GM12873 (cell line): Measurements from ENCODE around the gene ENOPH1.

Experiments used
- CTCF ChIP-seq: IDR thresholded peaks from 2 replicates; pipeline ENCODE4 v1.5.1; 2012; ENCODE audit warnings: low read depth, mild to moderate bottlenecking, moderate library complexity, low read length, control low read depth; ENCODE audit not compliant: insufficient read depth; ENCODE audit errors: missing control alignments

The ENOPH1 gene

GRCh38 chr4:82430193-82430963, at the start of gene ENOPH1, which contains the start of gene HNRNPDL:
Gene ENOPH1, plus strand, starts transcription at chr4:82430590. Its CDS starts 240 bp downstream, at chr4:82430830.
Gene HNRNPDL, minus strand, starts transcription at chr4:82430462. Its CDS starts 772 bp downstream, at chr4:82429690.
- TF ChIP-seq CTCF, result no peak

GRCh38 chr4:82380831-82381230, 49.6 kb upstream of the ENOPH1 start:
- TF ChIP-seq CTCF, result no peak

GRCh38 chr4:82381235-82381634, 49.2 kb upstream of the ENOPH1 start:
- no peak for TF ChIP-seq CTCF

GRCh38 chr4:82381661-82382296, 48.6 kb upstream of the ENOPH1 start:
- TF ChIP-seq CTCF, result no peak

- TF ChIP-seq CTCF, result no peak
These were observed 47.6 kb upstream of the ENOPH1 start for GRCh38 chr4:82382751-82383150.

- TF ChIP-seq CTCF, result no peak
These were observed 42.0 kb upstream of the ENOPH1 start for GRCh38 chr4:82388405-82388804.

- TF ChIP-seq CTCF, result no peak
These were observed 35.5 kb upstream of the ENOPH1 start for GRCh38 chr4:82394896-82395295.
